Measurements from ENCODE around the gene AAK1.

GRCh38 chr2:69510204-69510603, 133.3 kb downstream of the AAK1 start:
- TF ChIP-seq EZH2 (IDR thresholded peaks at IDR 0.05; ENCODE audit: borderline replicate concordance, low read depth, low read length, poor library complexity, severe bottlenecking) = no peak
- no peak for TF ChIP-seq CTCF (conservative IDR thresholded peaks at IDR 0.05; ENCODE audit: low read depth, low read length)

All from A673 (cell line).